Measurements from ENCODE around the gene PCDHGA5. TPM values are rescaled to one million over a fixed set of nuclear protein-coding genes. Genes with fewer than 3 reads are reported as not detected.

PCDHGA5 gene
- total and polyA plus RNA-seq, 2 of the 8 experiments (the other 6 are each of a cell fraction or from before 2014, with no cell fraction given): 1.1 to 1.3 TPM

GRCh38 chr5:141356950-141357349, 7.0 kb upstream of the PCDHGA5 start:
- no peak overlapping the region for H2BK5ac ChIP-seq (ENCODE audit: low read depth, low read length)
- no peak overlapping the region for H3K9ac ChIP-seq (replicated peaks in 1 of 4; ENCODE audit: extremely low read depth in 1 of 4, low read depth in 3 of 4, low read length in 3 of 4)
- no peaks in the 10 kb centered on the region for H4K20me1 ChIP-seq (replicated peaks in 1 of 2; ENCODE audit: control insufficient read depth in 1 of 2, insufficient read depth in 2 of 2, low read length in 2 of 2)
- no peak overlapping the region for H2BK120ac ChIP-seq (replicated peaks; ENCODE audit: low read depth, low read length)
- CTCF ChIA-PET (ENCODE audit: partially characterized antibody): interaction anchor here (0.8 to 4.4 kb wide), 8 partner anchors 7 to 201 kb away, joined by 3 to 27 read pairs (median 14); partner anchors contain the start of genes PCDHB15, PCDHGA1, PCDHGA2 and PCDHGA5
- 93% methylated on average over 17 of the region's 19 CpGs; no CpG with 5 or more reads in 1 of the 2 experiments for WGBS, 2 experiments (ENCODE audit: extremely low coverage in 1 of 2, insufficient coverage in 1 of 2, insufficient read length in 1 of 2, insufficient replicate concordance in 2 of 2, low coverage in 1 of 2, low lambda C conversion rate in 2 of 2, missing lambda C conversion rate in 1 of 2)
- DNase-seq (ENCODE audit: low read depth in 1 of 2, low spot score in 2 of 2): no peak
- H3K4me2 ChIP-seq (ENCODE audit: insufficient read depth in 1 of 2, low read depth in 2 of 2, low read length in 2 of 2): no peak overlapping the region
- H2BK12ac ChIP-seq (ENCODE audit: low read depth, low read length): no peak overlapping the region
- no peak overlapping the region for H3K4me3 ChIP-seq (ENCODE audit: extremely low read depth in 1 of 4, insufficient read depth in 2 of 4, low read depth in 3 of 4, low read length in 4 of 4)
- no peak overlapping the region for H3K4ac ChIP-seq (replicated peaks; ENCODE audit: insufficient read length, low read depth, low read length)
- H3K14ac ChIP-seq (ENCODE audit: insufficient read length): no peak overlapping the region
- no peaks in the 10 kb centered on the region for H3K79me1 ChIP-seq (ENCODE audit: low read depth, low read length)
- H2AFZ ChIP-seq (ENCODE audit: low read length): no peak overlapping the region
- H3K36me3 ChIP-seq (ENCODE audit: control insufficient read depth in 2 of 4, insufficient read depth in 4 of 4, low read length in 3 of 4): peaks cover 0 to 12% (median 2%) of the 10 kb centered on the region in 4 experiments; a peak in 3 of 8 replicates
- H3K4me1 ChIP-seq (replicated peaks in 1 of 4; ENCODE audit: control insufficient read depth in 3 of 4, insufficient read depth in 4 of 4, low read length in 3 of 4): 0 out of 7 replicates have a peak, but pooled peaks cover 0 to 1% (median 0%) of the 10 kb centered on the region in 4 experiments
- no peak overlapping the region for H2BK20ac ChIP-seq (ENCODE audit: low read length)
- FAIRE-seq: no peak
- no peak overlapping the region for H4K5ac ChIP-seq (ENCODE audit: insufficient read length, low read depth, low read length)
- TF ChIP-seq KDM5A (IDR thresholded peaks at IDR 0.05; ENCODE audit: low read length) (no peak), SP4 (IDR thresholded peaks at IDR 0.05; ENCODE audit: low read length) (no peak), EGR1 (IDR thresholded peaks at IDR 0.05; ENCODE audit: borderline replicate concordance, low read depth, low read length) (no peak), ATF2 (IDR thresholded peaks at IDR 0.05; ENCODE audit: low read length) (no peak)
- H3K56ac ChIP-seq (replicated peaks; ENCODE audit: insufficient read length, low read depth, low read length): no peak overlapping the region
- H3K79me2 ChIP-seq (ENCODE audit: control insufficient read depth in 1 of 2, insufficient read depth in 2 of 2, low read length in 2 of 2): no peaks in the 10 kb centered on the region
- H3K9me3 ChIP-seq (ENCODE audit: insufficient read depth in 2 of 2, low read depth in 1 of 2, low read length in 1 of 2): peaks cover 31 to 50% of the 10 kb centered on the region in 2 experiments
- no peak overlapping the region for H3K18ac ChIP-seq (ENCODE audit: extremely low read depth, low read length)
- peak overlapping the region; percentile 5 for H4K8ac ChIP-seq (ENCODE audit: extremely low read depth, insufficient read depth, low read length)
- H2AK5ac ChIP-seq (ENCODE audit: low read depth, low read length): no peak overlapping the region
- H3K23me2 ChIP-seq (ENCODE audit: low read depth, low read length): no peaks in the 10 kb centered on the region
- no peaks in the 10 kb centered on the region for H3K27me3 ChIP-seq (replicated peaks in 1 of 4; ENCODE audit: control insufficient read depth in 3 of 4, extremely low read depth in 1 of 4, insufficient read depth in 3 of 4, low read length in 3 of 4)
- no peak overlapping the region for H3K27ac ChIP-seq (ENCODE audit: low read depth, low read length)
- POLR2A ChIA-PET (ENCODE audit: partially characterized antibody): no interaction called here
- no peak overlapping the region for H3K23ac ChIP-seq (ENCODE audit: insufficient read length)
- no peak overlapping the region for H4K91ac ChIP-seq (replicated peaks; ENCODE audit: insufficient read length, low read length)
- H2BK15ac ChIP-seq (ENCODE audit: low read length): no peak overlapping the region

Data from H1 (cell line).